Fibroblast of villous mesenchyme (primary cell): ENCODE results near the gene NTM. TPM values are rescaled to one million over a fixed set of nuclear protein-coding genes. Genes with fewer than 3 reads are reported as not detected.

Experiments
- DNase-seq: peaks from one replicate; pipeline ENCODE4 v3.0.0-alpha.2; 2010; ENCODE audit warnings: low read depth
- H3K4me3 ChIP-seq: 2 replicates; pipeline ENCODE4 v1.5.1; 2011; ENCODE audit warnings: low read depth, mild to moderate bottlenecking, low read length
- total RNA-seq: library from RNA; depleted of rRNA; stranded (reverse); fragments of >200 nt; gene quantifications from 2 replicates; pipeline ENCODE4 v1.2.3, GENCODE V29; 2012
- TF ChIP-seq, protein P1 (sequence below): IDR thresholded peaks from 2 replicates; pipeline ENCODE4 v1.5.1; 2012; ENCODE audit warnings: low read depth, mild to moderate bottlenecking, low read length; ENCODE audit not compliant: insufficient read depth

The NTM gene
- total RNA-seq, 1 donor = 7.3 TPM

DNA sequence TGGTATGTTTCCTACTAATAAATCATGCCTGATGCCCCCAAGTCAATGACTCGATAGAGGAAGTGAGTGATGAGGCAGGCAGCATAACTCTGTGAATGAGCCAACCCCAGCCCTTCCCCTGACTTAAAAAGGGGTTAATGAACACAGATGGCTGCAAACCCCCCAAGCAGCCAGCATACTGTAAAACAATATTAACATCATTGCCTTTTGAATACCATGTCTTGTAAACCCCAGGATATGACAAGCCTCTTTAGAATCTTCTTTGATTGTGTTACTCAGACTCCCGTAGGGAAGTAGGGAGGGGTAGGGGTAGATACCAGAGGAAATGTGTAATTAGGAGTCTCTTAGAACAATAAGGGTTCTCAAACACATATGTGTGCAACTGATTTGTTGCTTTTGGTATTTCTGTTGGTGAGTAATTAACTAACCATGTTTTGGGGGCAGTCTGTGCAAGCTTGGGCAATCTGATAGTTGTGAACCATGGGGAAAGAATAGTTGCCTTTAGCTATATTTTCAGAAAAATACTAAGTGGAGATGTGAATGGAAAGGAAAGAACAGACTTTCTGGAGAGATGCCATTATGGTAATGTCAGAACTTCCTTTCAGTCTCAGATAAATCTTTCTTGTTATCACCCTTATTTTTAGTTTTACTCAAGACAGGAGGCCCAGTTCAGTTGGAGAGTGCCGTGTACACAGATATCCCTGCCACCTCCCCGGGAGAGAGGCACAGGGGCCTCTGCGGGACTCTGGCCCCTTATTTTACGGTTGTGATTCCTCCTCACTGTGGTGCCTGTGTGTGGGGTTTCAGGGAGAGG is 701.8 kb downstream of the NTM start:
- peak; percentile 69 for DNase-seq
- no peak overlapping the region for H3K4me3 ChIP-seq
- TF ChIP-seq, protein P1, sequence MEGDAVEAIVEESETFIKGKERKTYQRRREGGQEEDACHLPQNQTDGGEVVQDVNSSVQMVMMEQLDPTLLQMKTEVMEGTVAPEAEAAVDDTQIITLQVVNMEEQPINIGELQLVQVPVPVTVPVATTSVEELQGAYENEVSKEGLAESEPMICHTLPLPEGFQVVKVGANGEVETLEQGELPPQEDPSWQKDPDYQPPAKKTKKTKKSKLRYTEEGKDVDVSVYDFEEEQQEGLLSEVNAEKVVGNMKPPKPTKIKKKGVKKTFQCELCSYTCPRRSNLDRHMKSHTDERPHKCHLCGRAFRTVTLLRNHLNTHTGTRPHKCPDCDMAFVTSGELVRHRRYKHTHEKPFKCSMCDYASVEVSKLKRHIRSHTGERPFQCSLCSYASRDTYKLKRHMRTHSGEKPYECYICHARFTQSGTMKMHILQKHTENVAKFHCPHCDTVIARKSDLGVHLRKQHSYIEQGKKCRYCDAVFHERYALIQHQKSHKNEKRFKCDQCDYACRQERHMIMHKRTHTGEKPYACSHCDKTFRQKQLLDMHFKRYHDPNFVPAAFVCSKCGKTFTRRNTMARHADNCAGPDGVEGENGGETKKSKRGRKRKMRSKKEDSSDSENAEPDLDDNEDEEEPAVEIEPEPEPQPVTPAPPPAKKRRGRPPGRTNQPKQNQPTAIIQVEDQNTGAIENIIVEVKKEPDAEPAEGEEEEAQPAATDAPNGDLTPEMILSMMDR = no peak

DNA sequence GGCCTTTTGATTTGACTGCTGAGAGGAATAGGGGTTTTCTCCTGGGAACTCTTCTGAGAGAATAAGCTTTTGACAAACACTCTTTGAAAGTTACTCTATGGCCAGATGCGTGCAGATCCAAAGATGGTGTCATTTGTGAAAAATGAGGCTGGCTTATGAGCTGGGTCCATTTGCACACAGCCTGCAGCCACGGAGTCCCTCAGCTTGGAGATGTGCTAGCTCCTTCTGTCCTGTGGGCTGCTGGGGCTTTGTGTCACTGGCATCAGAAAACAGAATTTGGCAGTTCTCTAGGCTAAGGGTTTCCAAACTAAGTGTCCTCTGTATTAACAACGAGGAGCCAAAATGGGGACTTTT is 702.4 kb downstream of the NTM start:
- TF ChIP-seq, protein P1 = no peak
- no peak for DNase-seq
- no peak overlapping the region for H3K4me3 ChIP-seq

DNA sequence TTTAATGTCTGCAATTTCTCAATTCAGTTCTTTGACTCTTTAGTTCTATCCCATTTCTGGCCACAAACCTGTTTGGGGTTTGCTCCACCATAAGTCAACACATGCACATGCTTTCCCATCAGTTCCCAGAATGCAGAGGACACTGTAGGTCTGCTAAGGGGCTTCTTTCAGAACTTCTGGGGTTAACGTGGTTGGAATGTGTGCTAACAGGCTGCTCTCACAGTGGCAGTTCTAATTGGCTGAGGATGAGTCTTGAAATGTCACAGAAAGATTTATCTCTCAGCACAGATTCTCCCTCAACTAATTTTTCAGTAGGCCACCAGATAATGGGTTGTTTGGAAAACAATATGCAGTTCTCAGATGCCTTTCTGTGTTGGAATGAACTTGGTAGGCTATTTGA is 703.4 kb downstream of the NTM start:
- peak; percentile 5 for DNase-seq
- no peak overlapping the region for H3K4me3 ChIP-seq
- TF ChIP-seq, protein P1 = no peak

DNA sequence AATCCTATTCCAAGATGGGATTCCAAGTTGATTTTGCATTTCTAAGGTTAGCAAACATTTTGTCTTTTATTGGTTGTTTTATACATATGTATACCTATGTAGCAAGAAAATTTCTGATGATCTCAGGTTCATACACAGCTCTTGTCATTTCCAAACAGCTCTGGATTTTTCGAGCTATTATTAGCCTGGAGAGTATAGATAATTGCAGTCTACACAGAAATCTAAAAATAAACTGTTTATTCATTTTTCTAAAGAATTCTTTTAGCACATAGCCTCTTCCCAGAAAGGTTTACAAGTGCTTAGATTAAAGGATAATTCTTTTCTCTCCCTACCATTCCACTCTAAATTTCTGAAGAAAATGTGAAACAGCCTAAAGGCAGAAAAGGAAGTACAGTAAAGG is 705.0 kb downstream of the NTM start:
- H3K4me3 ChIP-seq = no peak overlapping the region
- TF ChIP-seq, protein P1 = no peak
- no peak for DNase-seq

DNA sequence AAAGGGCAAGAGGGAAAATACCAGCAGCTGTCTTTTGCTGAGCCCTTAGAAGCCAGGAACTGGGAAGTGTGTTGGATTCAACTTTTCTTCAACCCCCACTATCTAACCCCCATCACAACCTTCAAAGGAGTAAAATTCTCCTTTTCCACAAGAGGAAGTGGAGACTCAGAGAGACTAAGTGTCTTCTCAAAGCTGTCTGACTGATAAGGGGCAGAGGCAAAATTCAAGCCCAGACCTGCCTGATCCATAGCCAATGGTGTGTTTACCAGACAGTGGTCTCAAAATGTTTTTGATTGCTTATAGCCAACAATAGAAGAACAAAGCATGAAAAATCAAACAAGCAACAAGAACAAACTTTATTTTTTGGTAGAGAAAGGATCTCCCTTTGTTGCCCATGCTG is 707.0 kb downstream of the NTM start:
- no peak overlapping the region for H3K4me3 ChIP-seq
- no peak for DNase-seq
- TF ChIP-seq, protein P1 = no peak

DNA sequence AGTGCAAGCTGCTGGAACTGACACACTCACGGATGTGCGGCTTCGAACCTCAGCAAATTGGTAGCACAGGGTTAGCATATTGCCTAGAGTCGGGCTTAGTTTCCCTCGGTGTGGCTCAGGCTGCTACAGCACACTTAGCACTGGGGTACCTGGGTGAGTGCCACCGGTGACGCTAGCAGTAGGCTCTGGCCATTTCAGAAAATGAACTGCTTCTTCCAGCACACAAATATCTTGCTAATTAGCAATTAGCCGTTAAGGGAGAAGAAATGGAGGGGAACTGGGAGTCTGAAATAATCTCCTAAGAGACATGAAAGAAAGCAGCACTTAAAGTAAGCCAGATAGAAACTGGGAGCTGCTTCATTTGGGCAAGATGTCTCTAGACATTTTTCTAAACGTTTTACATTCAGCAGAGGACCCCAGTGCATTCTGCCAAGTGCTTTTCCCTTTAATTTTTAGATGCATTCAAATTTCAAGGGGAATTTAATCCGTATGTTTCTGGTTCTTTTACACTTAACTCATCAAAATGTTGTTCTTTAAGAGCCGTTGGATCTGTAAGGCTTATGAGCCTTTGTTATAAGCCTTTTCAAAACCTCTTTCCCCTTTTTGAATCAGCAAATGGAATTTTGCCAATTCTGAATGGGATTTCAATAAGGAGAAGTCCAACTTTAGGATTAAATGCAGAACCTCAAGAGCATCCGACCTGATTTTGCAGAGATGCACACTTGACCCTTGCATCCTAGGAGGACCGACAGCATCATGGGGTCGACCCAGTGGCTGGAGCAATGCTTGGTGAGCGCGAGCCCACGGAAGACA is 708.1 kb downstream of the NTM start:
- TF ChIP-seq, protein P1 = no peak
- H3K4me3 ChIP-seq = no peak overlapping the region
- DNase-seq = no peak
